Esophagus muscularis mucosa (tissue), 4 donors: Measurements from ENCODE around the gene C2orf92. TPM values are rescaled to one million over a fixed set of nuclear protein-coding genes. Genes with fewer than 3 reads are reported as not detected.

Experiments
- DNase-seq: peaks from one replicate; pipeline ENCODE4 v3.0.0-alpha.2; 2017; ENCODE audit errors: extremely low spot score
- H3K27ac ChIP-seq, 4 donors: fragments of 200-600 bp; sonication (generic); replicated peaks in 1 of 4; 1 replicate in 3 of 4; 2 replicates in 1 of 4; pipeline ENCODE4 v1.5.1; 2016 to 2019; ENCODE audit warnings: mild to moderate bottlenecking in 1 of 4
- H3K27me3 ChIP-seq, 4 donors: fragments of 200-600 bp; sonication (generic); one replicate each; pipeline versions ENCODE4 v1.5.1 to v1.6.0; 2016 to 2019
- H3K36me3 ChIP-seq, 4 donors: fragments of 200-600 bp; sonication (generic); one replicate each; pipeline ENCODE4 v1.5.1; 2016 to 2019
- H3K4me1 ChIP-seq, 4 donors: fragments of 200-600 bp; sonication (generic); one replicate each; pipeline ENCODE4 v1.5.1; 2016 to 2019
- H3K4me3 ChIP-seq, 4 donors: fragments of 200-600 bp; sonication (generic); 1 replicate in 2 of 4; 2 replicates in 2 of 4; pipeline ENCODE4 v1.5.1; 2016 to 2019; ENCODE audit warnings: mild to moderate bottlenecking in 4 of 4, moderate library complexity in 1 of 4
- H3K9me3 ChIP-seq, 4 donors: fragments of 200-600 bp; sonication (generic); 1 replicate in 3 of 4; 2 replicates in 1 of 4; pipeline ENCODE4 v1.5.1; 2016 to 2019
- EP300 ChIP-seq: sonication (generic); formaldehyde crosslinking; IDR thresholded peaks from one replicate; pipeline ENCODE4 v1.6.1; 2017; ENCODE audit warnings: antibody characterized with exemption
- POLR2A ChIP-seq: fragments of 450-650 bp; IDR thresholded peaks from one replicate; pipeline ENCODE4 v1.6.1; 2017; ENCODE audit warnings: antibody characterized with exemption, moderate library complexity, mild to moderate bottlenecking, low read depth
- POLR2AphosphoS5 ChIP-seq, 2 donors: sonication (generic); formaldehyde crosslinking; IDR thresholded peaks; one replicate each; pipeline ENCODE4 v1.6.1; 2017; ENCODE audit warnings: antibody characterized with exemption in 2 of 2
- WGBS: methylation state at CpG from one replicate; pipeline ENCODE4 v1.1.5; 2018; 5-methylcytosine and 5-hydroxymethylcytosine counted together
- intact Hi-C: fragments of 100-400 bp; cut with DNase I; formaldehyde crosslinking; loops from one replicate; pipeline ENCODE4 v1.15.1; 2023
- total RNA-seq, 4 donors: library from RNA; depleted of rRNA; stranded (reverse); fragments of >200 nt; gene quantifications; one replicate each; pipeline versions ENCODE4 v1.1.0 to v1.2.1, GENCODE V29; 2016
- TF ChIP-seq, protein P1 (sequence below), 3 experiments: fragments of 200-600 bp in 2 of 3; fragments of 450-650 bp in 1 of 3; sonication (generic) in 2 of 3; IDR thresholded peaks; one replicate each; pipeline ENCODE4 v1.5.1; 2017 to 2019; ENCODE audit warnings: antibody characterized with exemption in 3 of 3, mild to moderate bottlenecking in 2 of 3, moderate library complexity in 1 of 3

The C2orf92 gene
- total RNA-seq, 4 donors from 2014 or later = 2.1 to 6.5 (median 3.6) TPM

DNA sequence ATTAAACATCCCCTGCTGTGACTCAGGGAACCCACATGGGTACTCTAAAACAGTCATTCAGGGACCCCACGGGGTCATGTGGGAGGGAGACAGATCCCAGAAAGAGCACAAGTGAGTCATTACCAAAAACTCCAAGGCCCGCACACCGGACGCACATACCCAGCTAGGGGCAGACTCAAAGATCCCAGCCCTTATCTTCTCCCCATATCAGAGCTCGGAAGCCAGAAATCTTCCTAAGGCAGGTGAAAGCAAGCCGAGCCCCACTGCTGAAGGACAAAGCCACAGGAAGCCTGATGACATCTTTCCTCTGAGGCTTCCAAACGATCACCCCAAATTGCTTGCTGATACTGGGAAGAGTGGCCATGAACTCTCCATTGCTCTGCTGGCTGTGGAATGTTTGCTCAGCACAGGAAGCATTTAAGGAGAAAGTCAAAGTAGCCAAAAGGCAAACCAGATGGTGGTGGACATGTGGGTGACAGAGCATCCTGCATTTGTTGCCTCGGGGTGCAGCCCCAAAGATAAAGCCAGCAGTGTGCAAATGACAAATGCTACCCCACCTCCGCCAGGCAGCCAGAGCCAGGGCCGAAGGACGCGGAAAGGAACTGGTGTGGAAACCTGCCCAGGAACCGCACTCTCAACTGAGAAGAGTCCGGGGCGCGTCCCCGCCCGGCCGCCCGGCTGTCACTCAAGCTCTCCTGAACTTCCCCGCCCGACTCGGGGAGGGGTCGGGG, 6.5 kb upstream of the C2orf92 start:
- intact Hi-C loops = loop anchor here (5.0 kb wide), 1 partner anchor 71 kb away; no protein-coding TSS in a partner anchor
- H3K36me3 ChIP-seq = peaks cover 11 to 30% (median 21%) of the 10 kb centered on the region in 4 donors

DNA sequence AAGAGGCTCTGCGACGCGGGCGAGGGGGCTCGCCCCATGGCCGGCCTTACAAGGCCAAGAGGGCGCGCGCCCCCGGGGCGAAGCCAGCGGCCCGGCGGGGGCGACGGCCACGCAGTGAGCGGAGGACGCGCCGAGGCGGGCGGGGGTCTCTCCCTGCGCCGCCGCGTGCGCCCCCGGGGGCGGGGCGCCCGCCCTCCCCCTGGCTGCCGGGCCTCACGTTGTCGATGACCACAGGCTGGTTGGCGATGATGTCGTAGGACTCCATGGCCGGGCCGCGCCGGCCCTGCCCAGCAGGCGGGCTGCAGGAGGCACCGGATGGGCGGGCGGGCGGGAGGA, 5.9 kb upstream of the C2orf92 start:
- peaks cover 7 to 29% (median 15%) of the 10 kb centered on the region in 4 donors for H3K36me3 ChIP-seq
- no peaks in the 10 kb centered on the region for H3K9me3 ChIP-seq
- no peaks in the 10 kb centered on the region for H3K27me3 ChIP-seq
- peaks cover 31 to 37% (median 35%) of the 10 kb centered on the region in 4 donors for H3K4me1 ChIP-seq
- no CpG with 5 or more reads among the region's 46 CpGs for WGBS
- H3K27ac ChIP-seq = peak overlapping the region; percentile 88 to 98 (median 94)
- DNase-seq = no peak
- intact Hi-C loops = loop anchor here (5.0 kb wide), 1 partner anchor 71 kb away; no protein-coding TSS in a partner anchor
- no peak for TF ChIP-seq POLR2A
- TF ChIP-seq, protein P1, sequence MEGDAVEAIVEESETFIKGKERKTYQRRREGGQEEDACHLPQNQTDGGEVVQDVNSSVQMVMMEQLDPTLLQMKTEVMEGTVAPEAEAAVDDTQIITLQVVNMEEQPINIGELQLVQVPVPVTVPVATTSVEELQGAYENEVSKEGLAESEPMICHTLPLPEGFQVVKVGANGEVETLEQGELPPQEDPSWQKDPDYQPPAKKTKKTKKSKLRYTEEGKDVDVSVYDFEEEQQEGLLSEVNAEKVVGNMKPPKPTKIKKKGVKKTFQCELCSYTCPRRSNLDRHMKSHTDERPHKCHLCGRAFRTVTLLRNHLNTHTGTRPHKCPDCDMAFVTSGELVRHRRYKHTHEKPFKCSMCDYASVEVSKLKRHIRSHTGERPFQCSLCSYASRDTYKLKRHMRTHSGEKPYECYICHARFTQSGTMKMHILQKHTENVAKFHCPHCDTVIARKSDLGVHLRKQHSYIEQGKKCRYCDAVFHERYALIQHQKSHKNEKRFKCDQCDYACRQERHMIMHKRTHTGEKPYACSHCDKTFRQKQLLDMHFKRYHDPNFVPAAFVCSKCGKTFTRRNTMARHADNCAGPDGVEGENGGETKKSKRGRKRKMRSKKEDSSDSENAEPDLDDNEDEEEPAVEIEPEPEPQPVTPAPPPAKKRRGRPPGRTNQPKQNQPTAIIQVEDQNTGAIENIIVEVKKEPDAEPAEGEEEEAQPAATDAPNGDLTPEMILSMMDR (IDR thresholded peaks at IDR 0.05) = no peak
- TF ChIP-seq POLR2AphosphoS5 (IDR thresholded peaks at IDR 0.05) = no peak
- no peak for TF ChIP-seq EP300
- H3K4me3 ChIP-seq = peak overlapping the region; percentile 67 to 85 (median 76)

More for the DNA sequence above, 6.5 kb upstream of the C2orf92 start:
- peak; percentile 93 for DNase-seq
- TF ChIP-seq POLR2A (no peak), EP300 (no peak), POLR2AphosphoS5 (IDR thresholded peaks at IDR 0.05) (peak; percentile 62 to 73)
- TF ChIP-seq, protein P1 (IDR thresholded peaks at IDR 0.05) = no peak
- 2% methylated on average over 8 of the region's 24 CpGs for WGBS
- peak overlapping the region; percentile 88 to 98 (median 94) for H3K27ac ChIP-seq
- no peaks in the 10 kb centered on the region for H3K9me3 ChIP-seq
- H3K4me3 ChIP-seq = peak overlapping the region; percentile 67 to 85 (median 76)
- H3K27me3 ChIP-seq = no peaks in the 10 kb centered on the region
- H3K4me1 ChIP-seq = peaks cover 31 to 37% (median 35%) of the 10 kb centered on the region in 4 donors

DNA sequence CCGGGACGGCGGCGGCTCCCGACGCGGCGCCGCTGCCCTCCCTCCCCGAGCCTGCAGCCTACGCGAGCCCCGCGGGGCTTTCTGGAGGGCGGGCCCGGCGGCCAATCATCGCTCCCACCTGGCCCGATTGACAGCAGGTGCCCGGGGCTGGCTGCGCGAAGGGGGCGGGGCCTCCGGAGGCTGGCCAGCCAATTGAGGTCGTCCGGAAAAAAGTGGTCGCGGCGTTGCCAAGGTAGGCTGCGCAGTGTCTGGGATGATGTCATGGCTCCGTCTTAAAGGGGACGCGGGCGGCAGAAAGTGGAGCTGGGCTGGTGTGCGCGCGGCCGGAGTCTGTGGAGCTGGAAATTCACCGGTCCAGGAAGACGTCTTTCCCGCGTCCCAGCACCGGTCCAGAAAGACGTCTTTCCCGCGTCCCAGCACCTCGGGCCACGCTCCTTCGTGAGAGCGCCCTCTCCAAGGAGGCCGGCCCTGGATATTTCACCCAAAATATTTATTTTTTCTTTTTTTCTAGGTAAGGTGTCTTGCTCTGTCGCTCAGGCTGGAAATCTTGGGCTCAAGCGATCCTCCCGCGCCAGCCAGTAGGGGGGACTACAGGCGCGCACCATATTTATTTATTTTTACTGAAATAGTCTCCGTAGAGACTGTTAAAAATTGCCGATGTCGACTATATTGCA, 5.4 kb upstream of the C2orf92 start, which contains the start of gene ACTR1B:
TSS of gene ACTR1B (minus strand) at position 83 of the 674 bp plus-strand sequence. CDS start 154 bp downstream, outside the sequence.
- intact Hi-C loops = loop anchor here (2.0 to 5.0 kb wide), 3 partner anchors 19 to 72 kb away; no protein-coding TSS in a partner anchor
- 0% methylated on average over 36 of the region's 60 CpGs for WGBS
- TF ChIP-seq POLR2A = no peak
- TF ChIP-seq, protein P1 (IDR thresholded peaks at IDR 0.05) = peak; percentile 44 to 74 (median 68)
- peak; percentile 90 to 96 for TF ChIP-seq POLR2AphosphoS5 (IDR thresholded peaks at IDR 0.05)

DNA sequence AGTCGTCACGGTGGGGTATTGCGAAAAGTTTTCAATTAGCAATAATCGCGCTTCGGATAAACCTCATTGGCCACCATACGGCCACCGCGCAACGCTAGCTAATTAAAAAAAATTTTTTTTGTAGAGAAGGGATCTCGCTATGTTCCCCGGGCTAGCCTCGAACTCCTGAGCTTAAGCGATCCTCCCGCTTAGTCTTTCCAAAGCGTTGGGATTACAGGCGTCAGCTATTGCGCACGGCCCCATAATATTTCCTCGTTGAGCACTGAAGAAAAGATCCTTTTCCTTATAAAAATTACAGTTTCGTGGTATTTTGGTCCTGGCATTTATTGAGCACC, 4.9 kb upstream of the C2orf92 start:
- intact Hi-C loops = loop anchor here (2.0 to 5.0 kb wide), 3 partner anchors 20 to 72 kb away; no protein-coding TSS in a partner anchor
- Histone ChIP-seq H3K27me3 (no peaks in the 10 kb centered on the region), H3K9me3 (no peaks in the 10 kb centered on the region), H3K36me3 (peaks cover 0 to 19% (median 5%) of the 10 kb centered on the region in 4 donors), H3K4me1 (peaks cover 31 to 37% (median 35%) of the 10 kb centered on the region in 4 donors), H3K4me3 (peak overlapping the region; percentile 67 to 85 (median 76)), H3K27ac (peak overlapping the region; percentile 88 to 98 (median 94))
- TF ChIP-seq POLR2A (no peak), EP300 (no peak), POLR2AphosphoS5 (IDR thresholded peaks at IDR 0.05) (no peak)
- TF ChIP-seq, protein P1 (IDR thresholded peaks at IDR 0.05) = no peak
- 8% methylated on average over 21 of the region's 21 CpGs for WGBS
- DNase-seq = no peak

More for the DNA sequence above, 5.4 kb upstream of the C2orf92 start, which contains the start of gene ACTR1B:
- Histone ChIP-seq H3K4me1 (peaks cover 31 to 37% (median 35%) of the 10 kb centered on the region in 4 donors), H3K4me3 (peak within 1 kb of the TSS; percentile 67 to 85 (median 76)), H3K36me3 (peaks cover 2 to 24% (median 10%) of the 10 kb centered on the region in 4 donors), H3K9me3 (no peaks in the 10 kb centered on the region), H3K27ac (peak within 1 kb of the TSS; percentile 88 to 98 (median 94)), H3K27me3 (no peaks in the 10 kb centered on the region)
- DNase-seq = peak; percentile 99
